GM23338 (cell line): Measurements from ENCODE around the gene PER2. TPM values are rescaled to one million over a fixed set of nuclear protein-coding genes. Genes with fewer than 3 reads are reported as not detected.

ENCODE experiments used
- ATAC-seq: fragments of 200-7000 bp; cut with Tn5 transposase; 3 replicates; pipeline ENCODE4 v1.9.1; 2020
- DNase-seq: peaks from one replicate; pipeline ENCODE4 v3.0.0-alpha.2; 2015; ENCODE audit warnings: low spot score
- H2AFZ ChIP-seq: fragments of 200-600 bp; sonication (generic); 2 replicates; pipeline ENCODE4 v1.8.0; 2016; ENCODE audit warnings: antibody characterized with exemption, mild to moderate bottlenecking, moderate library complexity
- H3F3A ChIP-seq: fragments of 200-600 bp; sonication (generic); replicated peaks from 2 replicates; pipeline ENCODE4 v1.8.0; 2017; ENCODE audit warnings: antibody characterized with exemption, mixed run types, low read depth
- H3K27ac ChIP-seq: fragments of 200-600 bp; sonication (generic); 2 replicates; pipeline ENCODE4 v1.6.1; 2016; ENCODE audit warnings: low read depth
- H3K27me3 ChIP-seq: fragments of 200-600 bp; sonication (generic); 2 replicates; pipeline ENCODE4 v1.8.0; 2016; ENCODE audit warnings: mild to moderate bottlenecking, mixed run types, moderate library complexity; ENCODE audit not compliant: insufficient read depth
- H3K36me3 ChIP-seq: fragments of 200-600 bp; sonication (generic); 2 replicates; pipeline ENCODE4 v1.8.0; 2016; ENCODE audit warnings: mild to moderate bottlenecking; ENCODE audit not compliant: insufficient read depth
- H3K4me1 ChIP-seq: fragments of 200-600 bp; sonication (generic); 2 replicates; pipeline ENCODE4 v1.8.0; 2016; ENCODE audit warnings: mild to moderate bottlenecking, moderate library complexity; ENCODE audit not compliant: insufficient read depth
- H3K4me2 ChIP-seq: fragments of 200-600 bp; sonication (generic); 2 replicates; pipeline ENCODE4 v1.7.1; 2017; ENCODE audit warnings: mixed run types
- H3K4me3 ChIP-seq: fragments of 200-600 bp; sonication (generic); 2 replicates; pipeline ENCODE4 v1.6.1; 2016; ENCODE audit warnings: mixed run types
- H3K79me2 ChIP-seq: fragments of 200-600 bp; sonication (generic); replicated peaks from 2 replicates; pipeline ENCODE4 v1.8.0; 2017; ENCODE audit warnings: mild to moderate bottlenecking; ENCODE audit not compliant: insufficient read depth
- H3K9me2 ChIP-seq: fragments of 200-600 bp; sonication (generic); 2 replicates; pipeline ENCODE4 v1.8.0; 2017; ENCODE audit not compliant: insufficient read depth
- H4K20me1 ChIP-seq: fragments of 200-600 bp; sonication (generic); replicated peaks from 2 replicates; pipeline ENCODE4 v1.8.0; 2017; ENCODE audit warnings: mild to moderate bottlenecking; ENCODE audit not compliant: insufficient read depth
- H3K27ac Mint-ChIP-seq: 2 replicates; pipeline ENCODE4 v1.8.0; 2020; ENCODE audit warnings: inconsistent platforms, mild to moderate bottlenecking, moderate library complexity, mixed read lengths
- H3K27me3 Mint-ChIP-seq: 3 replicates; pipeline ENCODE4 v1.8.0; 2022; ENCODE audit warnings: low read depth, mild to moderate bottlenecking, moderate library complexity, mixed read lengths, inconsistent platforms; ENCODE audit not compliant: insufficient read depth, poor library complexity
- H3K36me3 Mint-ChIP-seq: 3 replicates; pipeline ENCODE4 v1.8.0; 2021; ENCODE audit warnings: low read depth, mild to moderate bottlenecking, inconsistent platforms, moderate library complexity, mixed read lengths
- H3K4me1 Mint-ChIP-seq: 3 replicates; pipeline ENCODE4 v1.8.0; 2020; ENCODE audit warnings: mild to moderate bottlenecking, inconsistent platforms, mixed read lengths
- H3K4me3 Mint-ChIP-seq: 3 replicates; pipeline ENCODE4 v1.8.0; 2021; ENCODE audit warnings: moderate library complexity, mild to moderate bottlenecking, inconsistent platforms, mixed read lengths
- H3K9me3 Mint-ChIP-seq: 3 replicates; pipeline ENCODE4 v1.8.0; 2020; ENCODE audit warnings: moderate library complexity, mild to moderate bottlenecking, inconsistent platforms, mixed read lengths
- CREB1 ChIP-seq: fragments of 250-450 bp; sonication (Bioruptor Pico); IDR thresholded peaks from 2 replicates; pipeline ENCODE4 v1.5.0; 2020; ENCODE audit warnings: low read depth, mild to moderate bottlenecking, moderate library complexity
- ETS1 ChIP-seq: IDR thresholded peaks from 2 replicates; pipeline ENCODE4 v1.6.1; 2016; ENCODE audit warnings: antibody characterized with exemption
- EZH2 ChIP-seq: fragments of 200-600 bp; sonication (generic); IDR thresholded peaks from one replicate; pipeline ENCODE4 v1.8.0; 2017; ENCODE audit warnings: antibody characterized with exemption, mild to moderate bottlenecking, low read depth; ENCODE audit not compliant: unreplicated experiment
- JUNB ChIP-seq: IDR thresholded peaks from one replicate; pipeline ENCODE4 v1.6.1; 2016; ENCODE audit warnings: antibody characterized with exemption; ENCODE audit not compliant: unreplicated experiment
- POLR2AphosphoS5 ChIP-seq: IDR thresholded peaks from 2 replicates; pipeline ENCODE4 v1.6.1; 2016; ENCODE audit warnings: antibody characterized with exemption, low read depth
- ZNF462 ChIP-seq: fragments of 250-450 bp; sonication (Bioruptor Pico); IDR thresholded peaks from 2 replicates; pipeline ENCODE4 v1.5.0; 2020; ENCODE audit warnings: mild to moderate bottlenecking, moderate library complexity
- polyA plus RNA-seq: library from polyadenylated mRNA; unstranded; fragments of >200 nt; fragmentation: Nextera tagmentation; extraction: Ambion mirVana; gene quantifications from 2 replicates; pipeline ENCODE4 v1.2.1, GENCODE V29; 2016
- total RNA-seq: library from RNA; depleted of rRNA; stranded (reverse); fragments of >200 nt; shearing (Covaris generic); gene quantifications from 2 replicates; pipeline ENCODE4 v1.2.3, GENCODE V29; 2014

The PER2 gene
- total and polyA plus RNA-seq, 2 experiments from 2014 or later = 2.2 to 4.6 TPM

GRCh38 chr2:238264072-238264460 is 24.3 kb downstream of the PER2 start:
- Histone ChIP-seq H4K20me1 (0 out of 2 replicates have a peak, but pooled peaks cover 2% of the 10 kb centered on the region), H3K27ac (no peak overlapping the region), H3K27me3 (no peaks in the 10 kb centered on the region), H3K9me2 (no peaks in the 10 kb centered on the region), H3K4me2 (no peak overlapping the region), H3K4me3 (no peak overlapping the region), H3K36me3 (no peaks in the 10 kb centered on the region), H2AFZ (no peak overlapping the region), H3F3A (no peaks in the 10 kb centered on the region), H3K4me1 (no peaks in the 10 kb centered on the region), H3K79me2 (no peaks in the 10 kb centered on the region)
- DNase-seq (no peak), ATAC-seq (no peak)
- no peak overlapping the region for H3K4me3 Mint-ChIP-seq
- no peak overlapping the region for H3K27ac Mint-ChIP-seq
- peaks cover 6% of the 10 kb centered on the region; the same call in 2 of the 3 replicates for H3K36me3 Mint-ChIP-seq
- H3K27me3 Mint-ChIP-seq = peaks cover 4% of the 10 kb centered on the region
- no peaks in the 10 kb centered on the region for H3K9me3 Mint-ChIP-seq
- TF ChIP-seq JUNB (no peak), POLR2AphosphoS5 (no peak), ZNF462 (no peak), ETS1 (no peak), CREB1 (CRISPR knock-in tag) (no peak), EZH2 (no peak)
- peaks cover 7% of the 10 kb centered on the region for H3K4me1 Mint-ChIP-seq
